Measurements from ENCODE around the gene KRTAP25-1.

Gene KRTAP25-1, protein sequence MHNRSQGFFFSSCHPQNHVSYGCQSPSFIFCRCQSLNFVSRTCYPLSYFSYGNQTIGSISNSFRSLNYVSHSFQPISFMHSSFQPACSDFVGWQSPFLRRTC

DNA sequence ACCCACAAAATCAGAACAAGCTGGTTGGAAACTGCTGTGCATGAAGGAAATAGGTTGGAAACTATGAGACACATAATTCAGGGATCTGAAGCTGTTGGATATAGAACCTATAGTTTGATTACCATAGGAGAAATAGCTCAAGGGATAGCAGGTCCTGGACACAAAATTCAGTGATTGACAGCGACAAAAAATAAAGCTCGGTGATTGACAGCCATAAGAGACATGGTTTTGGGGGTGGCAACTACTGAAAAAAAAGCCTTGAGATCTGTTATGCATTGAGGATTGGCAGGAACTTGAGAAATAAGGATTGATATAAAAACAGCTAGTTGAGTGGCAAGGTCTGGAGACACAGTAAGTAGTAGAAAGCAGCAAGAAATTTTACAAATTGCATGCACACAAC, at the start of gene KRTAP25-1:
KRTAP25-1 (minus strand) TSS at position 300 of the 400 bp plus-strand sequence; CDS start at position 276, 24 bp downstream.
- no peak for DNase-seq

DNA sequence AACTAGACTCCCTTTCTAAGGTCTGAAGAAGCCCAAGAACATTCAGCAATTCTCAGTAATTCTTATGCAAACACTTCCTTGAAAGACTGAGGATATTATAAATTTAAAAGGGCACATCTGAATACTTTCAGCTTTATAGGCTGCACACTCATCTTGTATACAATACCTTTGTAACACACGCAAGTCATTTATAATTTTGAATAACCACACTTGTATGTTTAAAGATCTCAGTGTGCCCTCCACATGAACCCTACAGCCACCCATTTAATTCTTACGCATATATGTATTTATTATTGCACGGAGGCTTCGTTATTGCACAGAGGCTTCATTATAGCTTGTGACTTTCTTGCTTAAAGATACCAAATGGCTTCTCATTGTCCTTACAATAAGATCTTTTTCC, 49.4 kb upstream of the KRTAP25-1 start:
- DNase-seq: no peak

DNA sequence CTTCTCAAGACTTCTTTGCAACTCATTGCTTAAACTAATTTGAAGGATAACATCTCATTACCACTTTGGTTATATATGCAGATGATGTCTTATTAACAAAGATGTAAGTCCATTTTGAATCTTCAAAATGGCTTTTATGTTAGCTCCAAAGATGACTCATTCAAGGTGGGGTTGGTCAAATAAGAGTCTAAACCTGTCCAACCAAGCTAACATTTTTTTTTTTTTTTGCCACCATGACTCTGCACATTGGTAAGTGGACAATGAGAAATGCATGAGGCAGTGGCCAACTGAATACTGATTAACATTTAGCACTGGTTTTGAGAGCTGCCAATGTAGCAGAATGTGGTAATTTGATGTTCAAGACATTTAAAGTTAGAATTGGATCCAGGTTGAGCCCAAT, 48.5 kb upstream of the KRTAP25-1 start:
- DNase-seq: no peak

DNA sequence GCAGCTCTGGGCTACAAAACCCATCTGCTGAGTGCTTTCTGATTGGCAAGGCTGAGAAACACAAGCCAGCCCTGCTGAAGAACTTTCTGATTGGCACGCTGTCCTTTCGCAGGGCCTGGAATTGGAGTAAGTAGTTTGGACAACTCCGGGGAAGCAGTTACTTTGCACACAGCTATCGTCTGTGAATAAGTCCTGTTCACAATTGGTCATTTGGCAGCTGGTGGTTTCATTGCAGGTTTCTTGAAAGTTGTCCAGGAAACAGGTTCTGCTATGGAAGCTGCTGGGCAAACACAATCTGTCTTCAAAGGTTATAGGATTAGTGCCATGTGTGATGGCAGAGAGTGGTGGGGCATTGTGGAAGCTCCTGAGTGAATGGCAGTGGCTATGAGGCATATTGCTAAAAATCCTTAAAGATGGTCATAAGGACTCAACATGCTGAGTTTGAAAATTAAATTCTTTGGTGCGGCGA, 48.0 kb upstream of the KRTAP25-1 start, which contains the start of gene KRTAP27-1:
KRTAP27-1 (minus strand) TSS at position 419 of the 469 bp plus-strand sequence; CDS start at position 393, 26 bp downstream.
- DNase-seq: no peak

DNA sequence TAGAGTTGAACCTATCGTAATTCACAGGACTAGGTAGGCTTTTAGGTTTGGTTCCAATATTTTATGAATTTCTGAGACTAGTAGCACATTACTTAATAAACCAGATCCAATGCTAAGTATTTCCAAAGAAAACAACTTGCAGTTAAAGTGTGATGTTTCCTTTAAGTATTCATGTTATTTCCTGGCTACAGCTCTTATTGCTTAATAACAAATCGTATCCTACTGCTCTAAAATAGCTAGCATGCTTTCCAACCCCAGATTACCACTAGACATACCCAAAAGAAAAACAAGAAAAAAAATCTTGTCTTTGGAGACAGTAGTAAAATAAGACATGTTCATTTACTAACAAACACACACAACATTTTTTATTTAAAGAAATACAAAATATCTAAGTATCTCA, 47.3 kb upstream of the KRTAP25-1 start:
- no peak for DNase-seq

DNA sequence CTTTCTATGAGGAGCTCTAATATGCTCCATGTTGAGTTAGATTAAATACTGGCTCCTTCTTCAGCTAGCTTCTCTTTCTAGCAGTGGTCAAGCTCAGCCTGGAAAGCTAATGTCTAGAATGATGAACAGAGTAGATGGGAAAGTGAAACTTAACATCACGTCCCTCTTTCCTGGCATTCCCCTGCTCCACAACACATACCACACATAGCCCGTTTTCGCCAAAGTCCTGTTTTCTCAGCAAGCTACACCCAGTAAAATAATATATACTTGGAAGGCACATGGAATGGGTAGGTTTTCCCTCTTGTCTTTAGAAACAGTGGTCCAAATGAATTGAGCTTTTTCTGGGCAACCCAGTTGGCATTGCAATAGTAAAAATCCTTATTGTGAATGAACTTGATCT, 44.4 kb upstream of the KRTAP25-1 start:
- DNase-seq: no peak

DNA sequence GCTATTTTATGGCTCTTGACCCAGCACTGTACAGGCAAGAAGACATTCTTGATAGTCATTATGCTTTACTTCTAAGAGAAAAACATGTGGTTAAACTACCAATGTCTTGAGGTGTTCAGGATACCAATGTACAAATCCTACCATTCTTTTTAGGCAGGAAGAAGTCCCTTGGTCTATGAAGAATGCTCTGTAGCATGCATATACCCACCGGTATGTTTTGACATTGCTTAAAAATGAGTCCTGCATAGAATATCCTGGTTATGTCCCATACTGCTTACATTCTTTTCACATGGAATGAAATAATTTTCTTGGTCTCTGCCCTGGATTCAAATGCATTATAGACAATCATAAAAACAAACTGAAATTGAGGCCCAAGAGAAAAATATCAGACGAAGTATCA, 43.4 kb upstream of the KRTAP25-1 start:
- no peak for DNase-seq

DNA sequence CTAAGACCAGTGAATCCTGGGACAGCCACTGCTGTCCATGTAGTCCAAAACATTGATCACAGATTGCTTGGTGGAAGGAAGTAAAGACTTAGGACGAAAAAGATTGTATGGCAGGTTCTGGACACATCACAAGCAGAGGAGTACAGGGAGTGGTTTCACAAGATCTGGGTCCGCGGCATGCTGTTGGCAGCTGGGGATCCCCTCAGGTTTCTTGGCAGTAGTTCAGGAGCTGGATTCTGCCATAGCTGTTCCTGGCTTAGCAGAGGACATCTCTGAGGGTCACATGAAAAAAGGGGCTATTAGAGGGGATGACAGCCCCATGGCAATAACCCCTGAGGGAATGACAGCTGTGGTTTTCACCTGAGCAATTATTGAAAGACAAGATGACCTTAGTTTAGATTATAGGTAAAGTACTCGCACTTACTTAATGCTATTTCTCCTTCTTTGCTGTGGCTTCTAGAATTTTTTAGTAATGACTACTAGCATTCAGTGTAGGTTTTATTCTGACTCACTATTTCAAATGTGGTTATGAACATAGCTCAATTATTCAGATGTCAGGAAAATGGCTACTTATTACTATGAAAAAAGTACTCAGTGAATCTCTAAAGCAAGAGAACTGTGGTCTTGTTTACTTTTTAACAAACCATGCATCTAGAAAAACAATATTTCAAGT, 40.0 kb upstream of the KRTAP25-1 start:
- no peak for DNase-seq

DNA sequence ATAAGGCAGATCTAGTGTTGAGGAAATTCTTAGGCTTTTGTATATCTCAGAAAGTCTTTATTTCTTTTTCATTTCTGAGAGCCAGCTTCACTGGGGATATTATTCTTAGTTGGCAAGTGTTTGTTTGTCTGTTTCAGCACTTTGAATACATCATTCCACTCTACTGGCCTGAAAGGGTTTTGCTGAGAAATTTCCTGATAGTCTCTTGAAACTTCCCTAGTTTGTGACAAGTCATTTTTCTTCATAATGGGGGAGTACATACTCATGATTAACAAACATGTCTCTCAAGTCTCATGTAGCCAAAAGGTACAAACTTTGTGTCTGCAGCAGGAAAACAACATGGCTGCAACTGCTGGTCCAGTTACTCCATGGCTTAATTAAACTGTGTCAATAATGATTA, 37.1 kb upstream of the KRTAP25-1 start:
- no peak for DNase-seq

DNA sequence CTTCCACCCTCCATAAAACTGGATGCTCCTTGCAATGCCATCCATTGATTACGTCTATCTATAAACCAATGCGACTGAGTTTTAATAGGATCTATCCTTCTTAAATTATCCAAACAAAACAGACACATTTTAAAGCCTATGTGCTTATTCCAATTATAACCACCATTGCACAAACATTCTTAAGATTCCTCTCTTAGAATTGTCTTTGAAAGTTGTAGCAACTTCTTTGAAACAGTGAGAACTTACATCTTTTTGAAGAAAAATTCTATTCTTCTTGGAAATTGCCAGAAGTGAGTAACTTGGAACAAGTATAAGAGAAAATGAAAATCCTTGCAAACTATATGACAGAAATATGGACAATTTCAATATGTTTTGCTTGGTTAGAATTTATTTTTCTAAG, 30.9 kb upstream of the KRTAP25-1 start, which contains the start of gene KRTAP26-1:
KRTAP26-1 (minus strand) TSS at position 101 of the 400 bp plus-strand sequence. CDS start 280 bp downstream, outside the sequence.
- DNase-seq: no peak

DNA sequence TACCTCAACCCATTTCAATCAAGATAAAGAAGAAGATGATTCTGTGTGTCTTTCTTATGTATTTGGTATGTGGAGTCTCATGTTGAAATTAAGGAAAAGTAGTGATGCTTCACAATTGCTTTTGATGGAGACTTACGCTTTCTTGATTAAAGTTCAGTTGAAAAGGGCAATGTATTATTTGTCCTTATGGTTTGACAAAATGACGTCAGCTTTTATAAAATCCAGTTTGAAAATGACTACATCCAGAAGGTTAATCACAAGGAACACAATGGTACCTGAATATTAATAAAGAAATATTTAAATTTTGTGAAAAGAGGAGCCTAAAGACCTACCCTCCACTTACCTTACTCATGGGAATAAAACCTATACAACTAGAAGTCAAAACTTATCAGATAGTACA, 26.4 kb upstream of the KRTAP25-1 start:
- no peak for DNase-seq

DNA sequence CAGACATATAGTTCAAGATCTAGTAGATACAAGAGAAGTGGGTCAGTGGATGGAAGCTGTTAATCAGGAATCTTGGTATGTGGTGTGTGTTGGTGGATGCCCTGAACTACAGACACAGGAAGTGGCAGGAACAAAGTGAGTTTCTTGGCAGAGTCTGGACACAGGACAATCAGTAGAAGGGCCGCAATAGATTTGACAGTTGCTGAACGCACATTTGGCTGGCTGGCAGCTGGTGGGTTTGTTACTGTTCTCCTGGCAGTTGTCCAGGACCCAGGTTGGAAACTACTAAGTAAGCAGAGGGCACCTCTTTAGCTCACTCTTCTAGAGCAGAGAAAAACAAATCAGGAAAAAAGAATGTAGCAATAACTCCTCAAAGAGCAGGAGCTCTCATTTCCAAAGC, 17.6 kb upstream of the KRTAP25-1 start:
- DNase-seq: no peak

DNA sequence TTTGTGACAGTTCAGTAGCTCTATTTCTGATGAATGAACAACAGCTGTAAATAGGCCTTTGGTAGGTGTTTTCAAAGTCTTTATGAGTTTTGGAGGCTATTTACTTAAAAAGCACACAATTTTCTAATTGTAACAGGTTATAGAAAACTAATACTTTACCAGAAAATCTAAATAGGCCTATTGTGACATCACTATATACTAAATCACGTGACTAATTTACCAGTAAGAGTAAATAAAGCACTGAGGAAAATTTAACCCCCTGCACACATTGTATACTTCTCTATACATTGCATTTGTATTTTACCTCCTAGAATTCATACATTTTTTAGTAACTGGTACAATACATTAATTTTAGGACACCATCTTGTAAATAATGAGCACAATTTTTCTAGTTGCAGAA, 15.8 kb upstream of the KRTAP25-1 start:
- DNase-seq: no peak

DNA sequence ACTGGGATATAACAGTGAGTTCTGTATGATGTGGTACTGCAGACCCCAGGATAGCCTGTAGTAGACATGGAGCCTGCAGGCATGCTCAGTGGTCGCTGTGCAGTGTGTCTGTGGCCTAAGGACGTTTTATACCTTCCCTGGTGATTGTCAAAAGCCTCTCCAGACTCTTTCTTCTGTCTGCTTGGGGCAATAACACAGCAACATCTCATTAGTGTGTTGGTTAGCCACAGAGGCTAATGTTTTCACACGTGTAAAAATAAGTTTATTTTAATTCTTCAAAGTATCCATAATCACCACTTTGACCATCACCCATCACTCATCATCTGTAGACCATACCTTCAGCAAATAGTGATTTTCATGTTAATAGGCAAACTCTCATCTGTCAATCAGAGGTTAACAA, 6.5 kb downstream of the KRTAP25-1 start, which contains the start of gene KRTAP24-1:
KRTAP24-1 (minus strand) TSS at position 101 of the 400 bp plus-strand sequence; CDS start at position 83, 18 bp downstream.
- no peak for DNase-seq

DNA sequence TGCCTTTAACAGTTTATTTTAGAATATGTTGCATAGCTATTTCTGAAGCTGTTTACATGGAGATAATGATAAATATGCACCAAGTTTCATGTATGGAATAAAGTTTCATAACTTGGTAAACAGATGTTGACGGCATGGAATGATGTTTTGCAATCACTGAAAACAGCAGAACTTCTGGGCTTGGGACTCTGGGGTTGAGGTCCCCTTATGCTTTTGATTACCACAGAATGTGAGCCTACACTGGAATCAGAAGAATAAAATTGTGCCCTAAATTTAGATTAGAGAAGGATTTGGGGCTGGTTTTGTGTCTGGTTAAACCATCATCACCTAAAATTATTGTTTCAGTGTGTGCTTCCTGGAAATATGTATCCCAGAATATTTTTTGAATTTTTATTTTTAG, 17.7 kb downstream of the KRTAP25-1 start:
- no peak for DNase-seq

DNA sequence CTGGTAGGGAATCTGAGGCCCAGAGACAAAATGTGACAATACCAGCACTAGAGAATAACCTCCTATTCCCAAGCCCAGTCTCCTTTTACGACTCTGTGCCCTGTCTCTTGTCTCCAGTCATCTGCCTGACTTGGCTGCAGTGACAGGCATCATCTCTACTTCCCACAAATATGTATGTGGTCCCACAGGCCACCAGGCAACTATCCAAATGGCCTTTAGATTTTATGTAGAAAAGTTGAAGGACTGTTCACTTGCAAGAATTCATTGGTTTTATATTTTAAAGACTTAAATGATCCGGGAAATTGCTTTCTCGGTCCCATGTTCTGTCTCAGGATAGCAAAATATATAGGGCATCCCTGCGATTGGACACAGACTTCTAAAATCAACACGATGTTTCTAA, 18.2 kb downstream of the KRTAP25-1 start:
- DNase-seq: no peak

DNA sequence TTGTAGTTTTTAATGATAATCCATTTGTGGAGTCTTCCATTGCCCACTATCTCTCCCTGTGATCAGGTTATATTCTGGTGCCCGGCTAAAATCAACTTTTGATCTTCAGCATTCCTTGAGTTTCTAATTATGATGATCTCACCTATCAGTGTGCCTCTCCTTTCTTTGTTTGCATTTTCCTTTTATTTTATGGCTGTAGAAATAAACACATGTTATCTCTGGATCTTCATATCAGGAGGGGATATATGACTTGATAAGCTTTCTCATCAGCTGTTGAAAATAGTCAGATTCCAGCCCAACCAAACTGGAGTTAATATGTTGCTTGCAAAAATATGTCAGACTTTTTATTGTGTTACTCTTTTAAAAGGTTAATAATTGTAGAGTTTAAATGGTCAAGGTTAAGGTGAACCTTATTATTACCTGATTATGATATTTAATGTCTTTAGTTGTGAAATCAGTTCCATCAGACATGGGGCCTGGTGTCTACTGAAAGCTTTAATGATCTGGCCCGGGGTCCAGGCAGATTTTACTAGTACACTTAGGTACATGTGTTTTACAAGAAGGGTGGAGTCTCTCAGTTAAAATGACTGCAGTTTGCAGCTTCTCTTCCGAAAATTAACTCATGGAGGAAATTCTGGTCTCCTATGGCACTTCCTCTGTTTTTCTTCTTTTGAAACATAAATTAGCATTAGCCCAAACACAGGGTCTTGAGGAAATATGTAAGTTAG, 19.3 kb downstream of the KRTAP25-1 start:
- DNase-seq: no peak

DNA sequence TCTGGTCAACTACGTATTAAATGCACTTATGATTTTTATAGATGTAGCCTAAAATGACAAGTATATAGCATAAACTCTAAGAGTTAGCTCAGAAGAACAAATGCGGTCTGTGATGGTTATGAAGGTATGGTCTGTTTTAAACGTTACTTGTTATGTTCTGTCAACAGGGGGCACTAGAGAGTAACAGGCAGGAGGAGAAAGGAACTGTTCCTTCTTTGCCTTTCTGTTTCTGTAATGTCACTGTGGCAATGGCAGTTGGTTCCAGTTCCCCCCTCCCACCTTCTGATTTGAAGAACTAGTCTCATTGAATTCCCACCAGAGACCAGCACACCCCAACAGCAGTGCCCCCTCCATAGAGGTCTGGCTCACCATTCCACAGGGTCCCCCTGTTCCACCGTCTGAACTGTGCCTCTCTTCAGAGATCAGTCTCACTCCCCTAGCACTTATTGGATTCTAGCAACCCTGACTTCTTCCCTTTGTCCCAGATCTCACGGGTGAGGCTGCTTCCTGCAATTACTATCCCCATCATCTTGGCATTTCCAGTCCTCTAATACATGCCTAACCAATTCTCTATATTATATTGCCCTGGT, 20.6 kb downstream of the KRTAP25-1 start:
- DNase-seq: no peak

DNA sequence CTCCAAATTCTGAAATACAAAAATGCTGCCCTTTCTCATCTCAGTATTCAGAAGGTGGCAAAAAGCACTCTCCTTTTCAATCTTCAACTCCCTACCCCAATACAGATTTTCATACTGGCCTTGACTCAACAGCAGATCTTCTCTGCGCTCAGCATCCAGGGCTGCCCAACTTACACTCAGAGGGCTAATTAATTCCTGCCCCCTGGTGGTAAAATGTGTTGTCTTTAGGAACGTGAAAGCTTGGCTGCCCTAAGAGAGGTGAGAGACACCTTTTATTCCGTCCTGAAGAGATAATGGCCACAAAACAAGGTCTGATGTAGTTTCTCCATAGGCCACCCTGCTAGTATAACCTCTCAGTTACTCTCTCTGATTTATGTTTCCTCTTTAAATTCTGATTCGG, 31.5 kb downstream of the KRTAP25-1 start:
- DNase-seq: no peak

DNA sequence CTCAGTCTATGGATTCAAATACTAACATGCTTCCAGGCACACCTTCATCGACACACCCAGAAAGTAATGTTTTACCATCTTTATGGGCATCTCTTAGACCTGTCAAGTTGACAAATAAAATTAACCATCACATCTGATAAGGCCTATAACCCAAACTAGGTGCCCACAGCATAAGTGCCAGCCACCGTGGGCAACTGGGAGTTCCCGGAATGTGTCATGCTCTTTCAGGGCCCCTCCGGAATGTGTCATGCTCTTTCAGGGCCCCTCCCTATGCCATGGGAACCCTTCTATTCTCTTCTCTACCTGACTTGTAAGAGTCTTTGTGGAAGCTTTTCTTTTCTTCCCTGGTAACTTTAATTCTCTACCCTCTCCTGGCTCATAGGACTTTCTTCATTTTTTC, 33.2 kb downstream of the KRTAP25-1 start:
- DNase-seq: no peak

DNA sequence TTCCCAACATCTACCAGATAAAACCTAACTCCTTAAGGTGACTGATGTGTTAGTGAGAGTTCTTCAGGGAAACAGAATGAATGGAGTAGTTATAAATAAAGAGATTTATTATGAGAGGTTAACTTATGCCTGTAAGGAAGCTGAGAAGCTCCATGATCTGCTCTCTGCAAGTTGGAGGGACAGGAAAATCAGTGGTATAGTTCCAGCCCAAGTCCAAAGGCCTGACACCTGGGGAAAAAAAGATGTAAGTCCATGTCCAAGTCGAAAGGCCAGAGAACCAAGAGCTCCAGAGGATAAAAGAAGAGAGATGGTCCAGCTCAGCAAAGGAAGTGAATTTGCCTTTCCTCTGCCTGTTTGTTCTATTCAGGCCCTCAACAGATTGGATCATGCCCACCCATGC, 33.6 kb downstream of the KRTAP25-1 start:
- DNase-seq: no peak

DNA sequence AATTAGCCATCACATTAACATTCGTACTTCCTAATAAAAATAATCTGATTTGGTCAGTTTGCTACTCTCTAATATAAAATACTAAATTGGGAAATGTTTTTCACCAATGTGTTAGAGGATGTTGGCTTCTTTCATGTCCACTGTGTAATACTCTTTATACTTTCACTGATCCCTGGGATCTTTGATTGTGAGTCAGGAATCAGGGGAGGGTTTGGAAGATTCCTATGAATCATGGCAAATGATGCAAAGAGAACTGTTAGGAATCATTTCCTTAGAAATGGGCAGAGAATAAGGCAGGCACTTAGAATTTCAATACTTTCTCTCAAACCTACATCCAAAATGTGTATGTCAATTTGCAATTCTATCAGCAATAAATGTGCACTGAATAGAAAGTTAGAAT, 37.5 kb downstream of the KRTAP25-1 start:
- no peak for DNase-seq

DNA sequence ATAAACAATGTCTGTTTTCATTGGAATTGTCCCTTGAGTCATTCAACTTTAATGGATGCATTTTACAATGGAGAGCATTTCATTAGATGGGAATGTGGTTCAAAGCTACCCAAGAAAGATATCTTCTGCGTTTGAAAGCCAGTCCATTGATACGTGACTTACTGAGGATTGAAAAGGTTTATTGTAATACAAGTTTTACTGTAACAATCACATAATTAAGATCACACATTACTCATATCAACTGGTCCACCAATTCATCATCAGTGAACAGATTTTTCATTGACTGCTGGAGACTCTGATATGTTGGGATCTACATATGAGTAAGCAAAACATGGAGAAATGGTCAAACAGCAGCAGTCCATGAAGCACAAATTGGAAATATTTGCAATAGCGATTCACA, 39.4 kb downstream of the KRTAP25-1 start:
- no peak for DNase-seq

DNA sequence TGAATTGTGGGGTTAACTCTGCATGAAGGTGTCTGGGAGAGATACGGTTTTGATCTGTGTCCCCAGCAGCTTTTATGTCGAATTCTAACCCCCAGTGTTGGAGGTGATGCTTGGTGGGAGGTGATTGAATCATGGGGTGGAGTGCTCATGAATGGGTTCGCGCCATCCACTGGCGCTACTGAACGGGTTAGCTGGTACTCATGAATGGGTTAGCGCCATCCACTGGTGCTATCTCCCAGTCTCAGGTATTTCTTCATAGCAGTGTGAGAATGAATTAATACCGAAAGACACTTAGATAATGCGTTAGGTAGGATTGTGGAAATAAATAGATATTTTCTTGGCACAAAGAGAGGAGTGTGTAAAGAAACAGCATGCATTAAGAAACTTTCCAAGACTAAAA, 40.5 kb downstream of the KRTAP25-1 start:
- DNase-seq: no peak

All from activated CD8-positive, alpha-beta memory T cell treated with anti-CD3 and anti-CD28 coated beads, Interleukin-2, amount 50 U/mL, for 4 hours (primary cell).